NCI-H1694 (cell line): ENCODE results near the gene ELOVL6.
"Not testable (repeated sequence)": the region's sequence is repeated elsewhere in the genome, so short reads cannot be mapped to it uniquely, and the experiment has no call there.

Source experiments
- DNase-seq: peaks from one replicate; lab custom pipeline; 2025; lab: John Stamatoyannopoulos, UW

Gene ELOVL6

GRCh38 chr4:110124711-110125110 lies 73.7 kb downstream of the ELOVL6 start:
- DNase-seq: no peak

GRCh38 chr4:110122201-110122600 lies 76.2 kb downstream of the ELOVL6 start:
- DNase-seq: no peak

- DNase-seq: no peak
Observed at GRCh38 chr4:110120506-110120905, 77.9 kb downstream of the ELOVL6 start.

- no peak for DNase-seq
Observed at GRCh38 chr4:110119880-110120279, 78.5 kb downstream of the ELOVL6 start.

GRCh38 chr4:110119337-110119736 lies 79.1 kb downstream of the ELOVL6 start:
- no peak for DNase-seq

- DNase-seq: no peak
Observed at GRCh38 chr4:110112056-110112455, 86.4 kb downstream of the ELOVL6 start.

- no peak for DNase-seq
Observed at GRCh38 chr4:110109455-110109854, 89.0 kb downstream of the ELOVL6 start.

- no peak for DNase-seq
Observed at GRCh38 chr4:110108960-110109359, 89.5 kb downstream of the ELOVL6 start.

GRCh38 chr4:110108422-110108821 lies 90.0 kb downstream of the ELOVL6 start:
- DNase-seq: no peak

GRCh38 chr4:110107866-110108265 lies 90.5 kb downstream of the ELOVL6 start:
- DNase-seq: no peak

- DNase-seq: no peak
Observed at GRCh38 chr4:110106931-110107296, 91.5 kb downstream of the ELOVL6 start.

- no peak for DNase-seq
Observed at GRCh38 chr4:110104661-110105060, 93.8 kb downstream of the ELOVL6 start.

- no peak for DNase-seq
Observed at GRCh38 chr4:110099638-110100037, 98.8 kb downstream of the ELOVL6 start.

GRCh38 chr4:110096405-110096804 lies 102.0 kb downstream of the ELOVL6 start:
- no peak for DNase-seq

- no peak for DNase-seq
Observed at GRCh38 chr4:110092646-110093045, 105.8 kb downstream of the ELOVL6 start.

- no peak for DNase-seq
Observed at GRCh38 chr4:110091434-110092140, 106.8 kb downstream of the ELOVL6 start.

GRCh38 chr4:110088670-110089069 lies 109.7 kb downstream of the ELOVL6 start:
- DNase-seq: no peak

GRCh38 chr4:110087070-110087708 lies 111.2 kb downstream of the ELOVL6 start:
- DNase-seq: peak; percentile 39

GRCh38 chr4:110085131-110085530 lies 113.3 kb downstream of the ELOVL6 start:
- DNase-seq: no peak

- no peak for DNase-seq
Observed at GRCh38 chr4:110084154-110084553, 114.3 kb downstream of the ELOVL6 start.

- DNase-seq: not testable (repeated sequence)
Observed at GRCh38 chr4:110078148-110078547, 120.3 kb downstream of the ELOVL6 start.

- DNase-seq: not testable (repeated sequence)
Observed at GRCh38 chr4:110076828-110077227, 121.6 kb downstream of the ELOVL6 start.

GRCh38 chr4:110075891-110076290 lies 122.5 kb downstream of the ELOVL6 start:
- DNase-seq: no peak
